Testis (tissue), 5 donors: Measurements from ENCODE around the gene EPB41L1. TPM values are rescaled to one million over a fixed set of nuclear protein-coding genes. Genes with fewer than 3 reads are reported as not detected.

Source experiments
- DNase-seq: peaks from one replicate; pipeline ENCODE4 v3.0.0-alpha.2; 2019
- H3K27ac ChIP-seq, 2 donors: fragments of 200-600 bp; sonication (generic); one replicate each; pipeline ENCODE4 v1.5.1; 2019
- H3K27me3 ChIP-seq: fragments of 200-600 bp; sonication (generic); one replicate; pipeline ENCODE4 v1.5.1; 2019
- H3K36me3 ChIP-seq: fragments of 200-600 bp; sonication (generic); one replicate; pipeline ENCODE4 v1.5.1; 2017; ENCODE audit warnings: low read depth; ENCODE audit errors: missing control alignments
- H3K4me1 ChIP-seq: fragments of 200-600 bp; sonication (generic); one replicate; pipeline ENCODE4 v1.5.1; 2019
- H3K4me3 ChIP-seq, 2 donors: fragments of 200-600 bp; sonication (generic); one replicate each; pipeline ENCODE4 v1.5.1; 2017 to 2019
- H3K9me3 ChIP-seq: fragments of 200-600 bp; sonication (generic); one replicate; pipeline ENCODE4 v1.5.1; 2017
- CTCF ChIP-seq, 3 experiments: fragments of 450-650 bp in 2 of 3; fragments of 200-600 bp in 1 of 3; sonication (generic) in 1 of 3; IDR thresholded peaks; one replicate each; pipeline ENCODE4 v1.5.1; 2016 to 2019; ENCODE audit warnings: antibody characterized with exemption in 3 of 3, mild to moderate bottlenecking in 2 of 3, moderate library complexity in 1 of 3
- POLR2A ChIP-seq: fragments of 450-650 bp; IDR thresholded peaks from one replicate; pipeline ENCODE4 v1.6.1; 2017; ENCODE audit warnings: antibody characterized with exemption, mild to moderate bottlenecking, moderate library complexity
- WGBS, 2 donors: methylation state at CpG; one replicate each; pipeline ENCODE4 v1.1.5; 2018; 5-methylcytosine and 5-hydroxymethylcytosine counted together
- intact Hi-C: fragments of 100-400 bp; cut with DNase I; formaldehyde crosslinking; loops from one replicate; pipeline ENCODE4 v1.15.1; 2023; ENCODE audit warnings: low total_unique reads
- long read RNA-seq, 2 donors: transcript quantifications; one replicate each; lab custom pipeline, GENCODE V29; 2026
- polyA plus RNA-seq: library from polyadenylated mRNA; stranded (reverse); fragments of 350-450 nt; fragmentation: Illumina TruSeq; extraction: RNeasy Lipid Tissue Mini Kit (QIAGEN cat#74804); gene quantifications from one replicate; pipeline ENCODE4 v1.2.3, GENCODE V29; 2014; ENCODE audit warnings: low read depth, low replicate concordance; ENCODE audit not compliant: insufficient read depth
- total RNA-seq, 2 donors: library from RNA; depleted of rRNA; stranded (reverse); fragments of >200 nt; gene quantifications; one replicate each; pipeline ENCODE4 v1.2.3, GENCODE V29; 2016

Gene EPB41L1
- total RNA-seq (10 to 100 TPM; 63.7 to 65.3 TPM), polyA plus RNA-seq (49.8 TPM)
- long read RNA-seq, donor 1, partial matches to known transcripts: 7 of 7 reads
- long read RNA-seq, donor 1, other reads (novel, unspliced or antisense): 0 of 7 reads
- long read RNA-seq, donor 2, partial matches to known transcripts: 45 of 45 reads
- long read RNA-seq, donor 2, other reads (novel, unspliced or antisense): 0 of 45 reads

GRCh38 chr20:36154700-36155628 is at the start of gene EPB41L1:
EPB41L1 (plus strand) TSS chr20:36154740; CDS start chr20:36173778, 19,038 bp downstream.
- peak within 1 kb of the TSS; percentile 62 to 73 for H3K4me3 ChIP-seq
- peak within 1 kb of the TSS; percentile 74 to 79 for H3K27ac ChIP-seq
- no peak for TF ChIP-seq POLR2A
- TF ChIP-seq CTCF (IDR thresholded peaks at IDR 0.05): no peak
- H3K9me3 ChIP-seq: no peaks in the 10 kb centered on the region
- H3K36me3 ChIP-seq: no peaks in the 10 kb centered on the region
- no peaks in the 10 kb centered on the region for H3K27me3 ChIP-seq
- intact Hi-C loops: no loop called here
- no peak for DNase-seq
- 5 to 12% methylated on average over 24 to 31 of the region's 51 CpGs for WGBS, 2 donors
- H3K4me1 ChIP-seq: peaks cover 42% of the 10 kb centered on the region

- Histone ChIP-seq H3K27me3 (no peaks in the 10 kb centered on the region), H3K9me3 (no peaks in the 10 kb centered on the region), H3K36me3 (no peaks in the 10 kb centered on the region), H3K4me1 (peaks cover 22% of the 10 kb centered on the region), H3K27ac (no peak overlapping the region), H3K4me3 (no peak overlapping the region)
- DNase-seq: no peak
- intact Hi-C loops: no loop called here
- WGBS, 2 donors: 90 to 94% methylated on average over 10 of the region's 10 CpGs
- no peak for TF ChIP-seq CTCF (IDR thresholded peaks at IDR 0.05)
- no peak for TF ChIP-seq POLR2A
These were observed 49.7 kb upstream of the EPB41L1 start for GRCh38 chr20:36104856-36105255.

GRCh38 chr20:36105711-36106226 is 48.8 kb upstream of the EPB41L1 start:
- DNase-seq: no peak
- no peak overlapping the region for H3K4me3 ChIP-seq
- WGBS, 2 donors: 70 to 92% methylated on average over 1 of the region's 1 CpG
- H3K4me1 ChIP-seq: peaks cover 19% of the 10 kb centered on the region
- no peaks in the 10 kb centered on the region for H3K9me3 ChIP-seq
- no peaks in the 10 kb centered on the region for H3K36me3 ChIP-seq
- H3K27ac ChIP-seq: no peak overlapping the region
- no peaks in the 10 kb centered on the region for H3K27me3 ChIP-seq
- no peak for TF ChIP-seq POLR2A
- TF ChIP-seq CTCF (IDR thresholded peaks at IDR 0.05): no peak
- intact Hi-C loops: no loop called here

GRCh38 chr20:36106606-36107005 is 47.9 kb upstream of the EPB41L1 start:
- Histone ChIP-seq H3K9me3 (no peaks in the 10 kb centered on the region), H3K36me3 (no peaks in the 10 kb centered on the region), H3K27me3 (no peaks in the 10 kb centered on the region), H3K4me1 (peaks cover 15% of the 10 kb centered on the region), H3K4me3 (no peak overlapping the region), H3K27ac (no peak overlapping the region)
- no peak for DNase-seq
- TF ChIP-seq CTCF (IDR thresholded peaks at IDR 0.05) (no peak), POLR2A (no peak)
- intact Hi-C loops: no loop called here
- 89 to 96% methylated on average over 4 to 5 of the region's 5 CpGs for WGBS, 2 donors
